Endodermal cell (in vitro differentiated cells): ENCODE results near the gene RCOR1. TPM values are rescaled to one million over a fixed set of nuclear protein-coding genes. Genes with fewer than 3 reads are reported as not detected.
A peak's percentile ranks its signal among the peaks of the same experiment; 100 is the strongest.

Source experiments
- DNase-seq: peaks from one replicate; pipeline ENCODE4 v3.0.0-alpha.2; 2017
- H3K27ac ChIP-seq: 2 replicates; pipeline ENCODE4 v1.5.1; 2013; ENCODE audit warnings: mild to moderate bottlenecking, low read depth, low read length, moderate library complexity
- H3K27me3 ChIP-seq: 2 replicates; pipeline ENCODE4 v1.6.1; 2013; ENCODE audit warnings: mild to moderate bottlenecking, low read length, moderate library complexity; ENCODE audit not compliant: insufficient read depth, control insufficient read depth, poor library complexity, severe bottlenecking
- H3K36me3 ChIP-seq: 2 replicates; pipeline ENCODE4 v1.7.0; 2013; ENCODE audit warnings: mild to moderate bottlenecking, low read length, moderate library complexity; ENCODE audit not compliant: control insufficient read depth, insufficient read depth
- H3K4me1 ChIP-seq: one replicate; pipeline ENCODE4 v1.7.0; 2013; ENCODE audit warnings: low read length; ENCODE audit not compliant: control insufficient read depth, insufficient read depth
- H3K4me3 ChIP-seq: 2 replicates; pipeline ENCODE4 v1.5.1; 2013; ENCODE audit warnings: mild to moderate bottlenecking, low read length, moderate library complexity
- H3K9ac ChIP-seq: 2 replicates; pipeline ENCODE4 v1.6.1; 2013; ENCODE audit warnings: mild to moderate bottlenecking, low read length, moderate library complexity; ENCODE audit not compliant: poor library complexity, severe bottlenecking; ENCODE audit errors: extremely low read depth
- H3K9me3 ChIP-seq: 2 replicates; pipeline ENCODE4 v1.6.1; 2013; ENCODE audit warnings: mild to moderate bottlenecking, low read length, moderate library complexity; ENCODE audit not compliant: control insufficient read depth
- H3K27ac Mint-ChIP-seq: 2 replicates; pipeline ENCODE4 v1.8.0; 2020; ENCODE audit warnings: mixed read lengths
- H3K27me3 Mint-ChIP-seq: 2 replicates; pipeline ENCODE4 v1.8.0; 2021; ENCODE audit warnings: mild to moderate bottlenecking, mixed read lengths; ENCODE audit not compliant: insufficient read depth
- H3K36me3 Mint-ChIP-seq: 2 replicates; pipeline ENCODE4 v1.8.0; 2020; ENCODE audit warnings: low read depth, mixed read lengths
- H3K4me1 Mint-ChIP-seq: 2 replicates; pipeline ENCODE4 v1.8.0; 2020; ENCODE audit warnings: mixed read lengths
- H3K4me3 Mint-ChIP-seq: 2 replicates; pipeline ENCODE4 v1.8.0; 2020; ENCODE audit warnings: mild to moderate bottlenecking, moderate library complexity, mixed read lengths
- H3K9me3 Mint-ChIP-seq: 2 replicates; pipeline ENCODE4 v1.8.0; 2020; ENCODE audit warnings: mild to moderate bottlenecking, mixed read lengths
- WGBS, 2 experiments: methylation state at CpG; one replicate each; pipeline versions ENCODE4 v1.1.5 to v1.1.7; 2013; ENCODE audit warnings: missing lambda C conversion rate in 2 of 2, mixed read lengths in 1 of 2; ENCODE audit not compliant: insufficient coverage in 1 of 2, insufficient read length in 1 of 2; 5-methylcytosine and 5-hydroxymethylcytosine counted together
- total RNA-seq, 2 donors: library from RNA; stranded (reverse); fragmentation: NEBNext Ultra II Directional in 1 of 2; extraction: Animal tissue kit (Norgen Biotek cat#: 25700) in 1 of 2; gene quantifications; 2 replicates in 1 of 2; 3 replicates in 1 of 2; pipeline ENCODE4 v1.2.1, GENCODE V29; 2021
- TF ChIP-seq, protein P1 (sequence below): fragments of 200-600 bp; sonication (generic); conservative IDR thresholded peaks from 2 replicates; pipeline ENCODE4 v1.5.0; 2021; ENCODE audit warnings: antibody characterized with exemption, mild to moderate bottlenecking

The RCOR1 gene
- total RNA-seq, 2 donors from 2014 or later: 30.3 to 31.5 TPM

DNA sequence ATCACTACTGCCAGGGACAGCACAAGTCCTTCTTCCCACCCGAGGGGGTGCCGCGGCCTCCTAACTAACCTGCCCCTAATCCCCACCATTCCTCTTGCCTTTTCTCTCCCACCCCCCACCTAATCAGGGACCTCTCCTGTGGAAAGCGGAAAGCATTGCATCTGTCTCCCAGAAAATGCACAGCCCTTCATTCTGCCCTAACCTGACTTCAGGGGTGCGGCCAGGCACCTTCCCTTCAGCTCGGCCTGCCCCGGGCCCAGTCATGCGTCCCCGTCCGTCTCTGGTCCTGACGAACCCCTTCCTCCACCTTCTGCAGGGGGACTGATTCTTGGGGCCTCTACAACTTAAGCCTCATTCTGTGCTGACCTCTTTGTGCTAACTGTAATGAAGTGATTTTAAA, 140.9 kb downstream of the RCOR1 start:
- H3K9ac ChIP-seq: no peak overlapping the region
- H3K4me3 Mint-ChIP-seq: no peak overlapping the region
- H3K4me3 ChIP-seq: no peak overlapping the region
- TF ChIP-seq, protein P1, sequence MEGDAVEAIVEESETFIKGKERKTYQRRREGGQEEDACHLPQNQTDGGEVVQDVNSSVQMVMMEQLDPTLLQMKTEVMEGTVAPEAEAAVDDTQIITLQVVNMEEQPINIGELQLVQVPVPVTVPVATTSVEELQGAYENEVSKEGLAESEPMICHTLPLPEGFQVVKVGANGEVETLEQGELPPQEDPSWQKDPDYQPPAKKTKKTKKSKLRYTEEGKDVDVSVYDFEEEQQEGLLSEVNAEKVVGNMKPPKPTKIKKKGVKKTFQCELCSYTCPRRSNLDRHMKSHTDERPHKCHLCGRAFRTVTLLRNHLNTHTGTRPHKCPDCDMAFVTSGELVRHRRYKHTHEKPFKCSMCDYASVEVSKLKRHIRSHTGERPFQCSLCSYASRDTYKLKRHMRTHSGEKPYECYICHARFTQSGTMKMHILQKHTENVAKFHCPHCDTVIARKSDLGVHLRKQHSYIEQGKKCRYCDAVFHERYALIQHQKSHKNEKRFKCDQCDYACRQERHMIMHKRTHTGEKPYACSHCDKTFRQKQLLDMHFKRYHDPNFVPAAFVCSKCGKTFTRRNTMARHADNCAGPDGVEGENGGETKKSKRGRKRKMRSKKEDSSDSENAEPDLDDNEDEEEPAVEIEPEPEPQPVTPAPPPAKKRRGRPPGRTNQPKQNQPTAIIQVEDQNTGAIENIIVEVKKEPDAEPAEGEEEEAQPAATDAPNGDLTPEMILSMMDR: no peak
- peak overlapping the region; percentile 3 for H3K27ac Mint-ChIP-seq
- no peaks in the 10 kb centered on the region for H3K27me3 ChIP-seq
- no peaks in the 10 kb centered on the region for H3K4me1 Mint-ChIP-seq
- WGBS, 2 experiments: 86 to 88% methylated on average over 6 to 11 of the region's 11 CpGs
- peaks cover 4% of the 10 kb centered on the region for H3K4me1 ChIP-seq
- no peak for DNase-seq
- no peak overlapping the region for H3K27ac ChIP-seq
- H3K36me3 Mint-ChIP-seq: peaks cover 44% of the 10 kb centered on the region
- H3K9me3 ChIP-seq: no peaks in the 10 kb centered on the region
- H3K27me3 Mint-ChIP-seq: no peaks in the 10 kb centered on the region
- no peaks in the 10 kb centered on the region for H3K9me3 Mint-ChIP-seq
- peaks cover 16% of the 10 kb centered on the region for H3K36me3 ChIP-seq

DNA sequence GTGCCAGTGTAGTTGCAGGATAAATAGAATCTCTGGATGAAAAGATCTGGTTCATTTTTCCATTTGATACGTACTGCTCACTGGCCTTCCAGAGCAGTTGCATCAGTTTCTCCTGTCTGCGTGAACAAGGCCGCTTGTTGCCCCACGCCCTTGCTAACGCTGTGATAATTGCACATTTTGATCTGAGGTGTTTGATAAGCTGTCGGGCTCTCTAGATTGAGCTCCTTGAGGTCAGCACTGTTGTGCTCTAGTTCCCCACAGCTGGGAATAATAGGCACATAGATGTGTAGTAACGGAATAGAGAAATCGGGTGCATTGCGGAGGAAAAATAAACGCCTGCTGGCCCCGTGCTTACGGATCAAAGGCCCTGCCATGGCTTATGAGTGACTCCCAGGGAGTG, 142.0 kb downstream of the RCOR1 start:
- H3K4me1 ChIP-seq: no peaks in the 10 kb centered on the region

GRCh38 chr14:102736956-102737355, 144.5 kb downstream of the RCOR1 start:
- no peaks in the 10 kb centered on the region for H3K36me3 ChIP-seq
- H3K4me3 ChIP-seq: no peak overlapping the region
- peak; percentile 33 for DNase-seq
- no peak overlapping the region for H3K9ac ChIP-seq
- Mint-ChIP-seq H3K27me3 (no peaks in the 10 kb centered on the region), H3K9me3 (peaks cover 15% of the 10 kb centered on the region), H3K36me3 (peaks cover 34% of the 10 kb centered on the region), H3K4me3 (no peak overlapping the region), H3K27ac (peak overlapping the region; percentile 58), H3K4me1 (no peaks in the 10 kb centered on the region)
- 89 to 93% methylated on average over 3 of the region's 3 CpGs for WGBS, 2 experiments
- TF ChIP-seq, protein P1: no peak
- no peaks in the 10 kb centered on the region for H3K27me3 ChIP-seq
- H3K9me3 ChIP-seq: peaks cover 6% of the 10 kb centered on the region
- H3K27ac ChIP-seq: no peak overlapping the region
- H3K4me1 ChIP-seq: no peaks in the 10 kb centered on the region

More for the DNA sequence above, 142.0 kb downstream of the RCOR1 start:
- Mint-ChIP-seq H3K27me3 (no peaks in the 10 kb centered on the region), H3K4me3 (no peak overlapping the region), H3K4me1 (no peaks in the 10 kb centered on the region), H3K9me3 (no peaks in the 10 kb centered on the region), H3K27ac (no peak overlapping the region), H3K36me3 (peaks cover 36% of the 10 kb centered on the region)
- H3K36me3 ChIP-seq: peaks cover 6% of the 10 kb centered on the region
- H3K9me3 ChIP-seq: no peaks in the 10 kb centered on the region
- DNase-seq: peak; percentile 25
- H3K4me3 ChIP-seq: no peak overlapping the region
- H3K27me3 ChIP-seq: no peaks in the 10 kb centered on the region
- TF ChIP-seq, protein P1: no peak
- H3K27ac ChIP-seq: no peak overlapping the region
- WGBS, 2 experiments: 95 to 97% methylated on average over 12 of the region's 12 CpGs
- no peak overlapping the region for H3K9ac ChIP-seq
